ENCODE measurements around the gene TASP1.

The TASP1 gene

GRCh38 chr20:13554076-13554475, 84.7 kb downstream of the TASP1 start:
- DNase-seq (ENCODE audit: extremely low read depth, insufficient read length), result no peak
- Histone ChIP-seq H3K4me3 (replicated peaks; ENCODE audit: low read depth, low read length) (no peak overlapping the region), H3K36me3 (ENCODE audit: control insufficient read depth, insufficient read depth, low read length) (no peaks in the 10 kb centered on the region), H3K27me3 (replicated peaks; ENCODE audit: control insufficient read depth, insufficient read depth, low read length) (no peaks in the 10 kb centered on the region)
- TF ChIP-seq, protein P1, sequence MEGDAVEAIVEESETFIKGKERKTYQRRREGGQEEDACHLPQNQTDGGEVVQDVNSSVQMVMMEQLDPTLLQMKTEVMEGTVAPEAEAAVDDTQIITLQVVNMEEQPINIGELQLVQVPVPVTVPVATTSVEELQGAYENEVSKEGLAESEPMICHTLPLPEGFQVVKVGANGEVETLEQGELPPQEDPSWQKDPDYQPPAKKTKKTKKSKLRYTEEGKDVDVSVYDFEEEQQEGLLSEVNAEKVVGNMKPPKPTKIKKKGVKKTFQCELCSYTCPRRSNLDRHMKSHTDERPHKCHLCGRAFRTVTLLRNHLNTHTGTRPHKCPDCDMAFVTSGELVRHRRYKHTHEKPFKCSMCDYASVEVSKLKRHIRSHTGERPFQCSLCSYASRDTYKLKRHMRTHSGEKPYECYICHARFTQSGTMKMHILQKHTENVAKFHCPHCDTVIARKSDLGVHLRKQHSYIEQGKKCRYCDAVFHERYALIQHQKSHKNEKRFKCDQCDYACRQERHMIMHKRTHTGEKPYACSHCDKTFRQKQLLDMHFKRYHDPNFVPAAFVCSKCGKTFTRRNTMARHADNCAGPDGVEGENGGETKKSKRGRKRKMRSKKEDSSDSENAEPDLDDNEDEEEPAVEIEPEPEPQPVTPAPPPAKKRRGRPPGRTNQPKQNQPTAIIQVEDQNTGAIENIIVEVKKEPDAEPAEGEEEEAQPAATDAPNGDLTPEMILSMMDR (IDR thresholded peaks at IDR 0.05; ENCODE audit: insufficient read depth, low read length, poor library complexity, severe bottlenecking), result no peak

DNA sequence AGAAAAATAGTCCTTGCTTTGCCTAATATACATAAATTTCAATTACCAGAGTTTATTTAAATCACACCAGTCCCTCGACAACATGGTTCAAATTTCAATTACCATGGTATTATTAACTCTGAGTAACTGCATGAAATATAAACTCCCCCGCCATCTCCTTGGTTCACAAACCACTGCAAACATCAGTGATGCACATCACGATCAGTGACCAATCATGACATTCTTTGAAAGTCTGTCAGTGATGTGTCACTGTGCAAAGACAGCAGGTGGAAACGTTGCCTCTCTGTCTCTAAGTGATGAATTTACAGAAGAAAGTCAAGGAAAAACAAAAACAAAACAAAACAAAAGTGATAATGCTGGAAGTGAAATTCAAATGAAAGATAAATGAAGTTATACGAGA, 86.7 kb downstream of the TASP1 start:
- H3K27me3 ChIP-seq (replicated peaks; ENCODE audit: control insufficient read depth, insufficient read depth, low read length), result no peaks in the 10 kb centered on the region
- DNase-seq (ENCODE audit: extremely low read depth, insufficient read length), result no peak
- no peak overlapping the region for H3K4me3 ChIP-seq (replicated peaks; ENCODE audit: low read depth, low read length)
- TF ChIP-seq, protein P1 (IDR thresholded peaks at IDR 0.05; ENCODE audit: insufficient read depth, low read length, poor library complexity, severe bottlenecking), result no peak
- no peaks in the 10 kb centered on the region for H3K36me3 ChIP-seq (ENCODE audit: control insufficient read depth, insufficient read depth, low read length)

GRCh38 chr20:13549451-13549850, 89.3 kb downstream of the TASP1 start:
- no peak for DNase-seq (ENCODE audit: extremely low read depth, insufficient read length)
- H3K36me3 ChIP-seq (ENCODE audit: control insufficient read depth, insufficient read depth, low read length), result no peaks in the 10 kb centered on the region
- H3K4me3 ChIP-seq (replicated peaks; ENCODE audit: low read depth, low read length), result no peak overlapping the region
- H3K27me3 ChIP-seq (replicated peaks; ENCODE audit: control insufficient read depth, insufficient read depth, low read length), result no peaks in the 10 kb centered on the region
- TF ChIP-seq, protein P1 (IDR thresholded peaks at IDR 0.05; ENCODE audit: insufficient read depth, low read length, poor library complexity, severe bottlenecking), result no peak

DNA sequence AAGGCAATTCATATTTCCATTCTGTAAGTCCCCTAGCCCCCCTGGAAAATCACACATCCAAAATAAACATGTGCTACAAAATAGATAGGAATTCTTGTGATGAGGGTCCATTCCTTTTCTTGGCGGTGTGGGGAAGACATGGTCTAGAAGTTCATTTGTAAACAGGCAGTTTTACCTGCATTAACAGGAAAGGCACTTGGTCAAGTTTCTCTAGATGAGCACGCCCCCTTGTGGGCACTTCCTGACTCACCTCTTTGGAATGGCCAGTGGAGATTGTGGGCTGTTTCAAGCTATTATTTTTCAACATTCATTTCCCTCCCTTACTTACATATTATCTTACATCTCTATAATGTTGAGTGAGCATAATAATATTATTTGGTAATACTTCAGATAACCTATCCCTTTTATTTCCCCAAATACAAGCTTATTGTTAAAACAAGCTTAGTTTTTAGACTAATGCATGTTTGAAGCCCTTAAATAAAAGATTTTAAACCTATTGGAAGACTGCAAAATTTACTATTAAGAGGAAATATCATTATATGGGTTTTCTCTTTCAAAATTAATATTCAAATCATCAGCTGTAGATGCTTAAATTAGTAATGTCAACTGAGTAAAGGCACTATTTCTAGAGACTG, 92.1 kb downstream of the TASP1 start:
- no peaks in the 10 kb centered on the region for H3K36me3 ChIP-seq (ENCODE audit: control insufficient read depth, insufficient read depth, low read length)
- H3K27me3 ChIP-seq (replicated peaks; ENCODE audit: control insufficient read depth, insufficient read depth, low read length), result no peaks in the 10 kb centered on the region
- no peak overlapping the region for H3K4me3 ChIP-seq (replicated peaks; ENCODE audit: low read depth, low read length)
- TF ChIP-seq, protein P1 (IDR thresholded peaks at IDR 0.05; ENCODE audit: insufficient read depth, low read length, poor library complexity, severe bottlenecking), result peak; percentile 83
- no peak for DNase-seq (ENCODE audit: extremely low read depth, insufficient read length)

GRCh38 chr20:13545790-13546189, 92.9 kb downstream of the TASP1 start:
- no peak overlapping the region for H3K4me3 ChIP-seq (replicated peaks; ENCODE audit: low read depth, low read length)
- no peaks in the 10 kb centered on the region for H3K36me3 ChIP-seq (ENCODE audit: control insufficient read depth, insufficient read depth, low read length)
- DNase-seq (ENCODE audit: extremely low read depth, insufficient read length), result no peak
- TF ChIP-seq, protein P1 (IDR thresholded peaks at IDR 0.05; ENCODE audit: insufficient read depth, low read length, poor library complexity, severe bottlenecking), result no peak
- no peaks in the 10 kb centered on the region for H3K27me3 ChIP-seq (replicated peaks; ENCODE audit: control insufficient read depth, insufficient read depth, low read length)

GRCh38 chr20:13543783-13544182, 94.9 kb downstream of the TASP1 start:
- DNase-seq (ENCODE audit: extremely low read depth, insufficient read length), result no peak
- H3K27me3 ChIP-seq (replicated peaks; ENCODE audit: control insufficient read depth, insufficient read depth, low read length), result no peaks in the 10 kb centered on the region

More at GRCh38 chr20:13543783-13544182, 94.9 kb downstream of the TASP1 start:
- no peaks in the 10 kb centered on the region for H3K36me3 ChIP-seq (ENCODE audit: control insufficient read depth, insufficient read depth, low read length)
- TF ChIP-seq, protein P1 (IDR thresholded peaks at IDR 0.05; ENCODE audit: insufficient read depth, low read length, poor library complexity, severe bottlenecking), result no peak
- no peak overlapping the region for H3K4me3 ChIP-seq (replicated peaks; ENCODE audit: low read depth, low read length)

Measured in GM06990 (cell line).